MM.1S (cell line): ENCODE measurements around the gene PDCD1.

Source experiments
- DNase-seq: peaks from one replicate; pipeline ENCODE4 v3.0.0-alpha.2; 2015
- H2AFZ ChIP-seq: fragments of 300-600 bp; sonication (generic); 2 replicates; pipeline ENCODE4 v1.6.0; 2016; ENCODE audit warnings: antibody characterized with exemption, low read length
- H3F3A ChIP-seq: fragments of 300-600 bp; sonication (generic); 2 replicates; pipeline ENCODE4 v1.6.1; 2016; ENCODE audit warnings: mild to moderate bottlenecking, antibody characterized with exemption, low read length, moderate library complexity, mixed read lengths; ENCODE audit not compliant: insufficient read depth
- H3K27ac ChIP-seq: fragments of 300-600 bp; sonication (generic); 2 replicates; pipeline ENCODE4 v1.5.1; 2016; ENCODE audit warnings: mild to moderate bottlenecking, low read length
- H3K27me3 ChIP-seq: fragments of 300-600 bp; sonication (generic); replicated peaks from 2 replicates; pipeline ENCODE4 v1.6.0; 2016; ENCODE audit warnings: low read length; ENCODE audit not compliant: insufficient read depth
- H3K36me3 ChIP-seq: fragments of 300-600 bp; sonication (generic); replicated peaks from 2 replicates; pipeline ENCODE4 v1.6.1; 2016; ENCODE audit warnings: mild to moderate bottlenecking, low read length, mixed read lengths; ENCODE audit not compliant: insufficient read depth
- H3K4me1 ChIP-seq: fragments of 300-600 bp; sonication (generic); 2 replicates; pipeline ENCODE4 v1.6.1; 2016; ENCODE audit warnings: low read length, mixed read lengths
- H3K4me2 ChIP-seq: fragments of 300-600 bp; sonication (generic); 2 replicates; pipeline ENCODE4 v1.6.0; 2016; ENCODE audit warnings: low read depth, low read length
- H3K4me3 ChIP-seq: fragments of 300-600 bp; sonication (generic); 2 replicates; pipeline ENCODE4 v1.5.1; 2016; ENCODE audit warnings: low read length, mixed read lengths
- H3K79me2 ChIP-seq: fragments of 300-600 bp; sonication (generic); 2 replicates; pipeline ENCODE4 v1.6.1; 2016; ENCODE audit warnings: mixed run types, low read length, mixed read lengths
- H3K9ac ChIP-seq: fragments of 300-600 bp; sonication (generic); 2 replicates; pipeline ENCODE4 v1.6.1; 2016; ENCODE audit warnings: low read length, mixed read lengths
- H3K9me2 ChIP-seq: fragments of 300-600 bp; sonication (generic); replicated peaks from 2 replicates; pipeline ENCODE4 v1.6.1; 2016; ENCODE audit warnings: mild to moderate bottlenecking, low read length, mixed read lengths; ENCODE audit not compliant: insufficient read depth
- H3K9me3 ChIP-seq: fragments of 300-600 bp; sonication (generic); replicated peaks from 2 replicates; pipeline ENCODE4 v1.6.1; 2016; ENCODE audit warnings: mild to moderate bottlenecking, low read length, mixed read lengths; ENCODE audit not compliant: insufficient read depth
- H4K20me1 ChIP-seq: fragments of 300-600 bp; sonication (generic); 2 replicates; pipeline ENCODE4 v1.6.1; 2016; ENCODE audit warnings: mild to moderate bottlenecking, low read length, moderate library complexity, mixed read lengths; ENCODE audit not compliant: insufficient read depth
- EZH2 ChIP-seq: fragments of 300-600 bp; sonication (generic); optimal IDR thresholded peaks from 2 replicates; pipeline ENCODE3; 2017; ENCODE audit warnings: low read depth, mild to moderate bottlenecking, antibody characterized with exemption, low read length, mixed read lengths
- EZH2phosphoT487 ChIP-seq: fragments of 300-600 bp; sonication (generic); IDR thresholded peaks from 2 replicates; pipeline ENCODE4 v1.6.1; 2018; ENCODE audit warnings: antibody characterized with exemption, low read length
- TF ChIP-seq, protein P1 (sequence below): fragments of 300-600 bp; sonication (generic); IDR thresholded peaks from 2 replicates; pipeline ENCODE4 v1.5.1; 2016; ENCODE audit warnings: antibody characterized with exemption, low read length, mixed read lengths

The PDCD1 gene

DNA sequence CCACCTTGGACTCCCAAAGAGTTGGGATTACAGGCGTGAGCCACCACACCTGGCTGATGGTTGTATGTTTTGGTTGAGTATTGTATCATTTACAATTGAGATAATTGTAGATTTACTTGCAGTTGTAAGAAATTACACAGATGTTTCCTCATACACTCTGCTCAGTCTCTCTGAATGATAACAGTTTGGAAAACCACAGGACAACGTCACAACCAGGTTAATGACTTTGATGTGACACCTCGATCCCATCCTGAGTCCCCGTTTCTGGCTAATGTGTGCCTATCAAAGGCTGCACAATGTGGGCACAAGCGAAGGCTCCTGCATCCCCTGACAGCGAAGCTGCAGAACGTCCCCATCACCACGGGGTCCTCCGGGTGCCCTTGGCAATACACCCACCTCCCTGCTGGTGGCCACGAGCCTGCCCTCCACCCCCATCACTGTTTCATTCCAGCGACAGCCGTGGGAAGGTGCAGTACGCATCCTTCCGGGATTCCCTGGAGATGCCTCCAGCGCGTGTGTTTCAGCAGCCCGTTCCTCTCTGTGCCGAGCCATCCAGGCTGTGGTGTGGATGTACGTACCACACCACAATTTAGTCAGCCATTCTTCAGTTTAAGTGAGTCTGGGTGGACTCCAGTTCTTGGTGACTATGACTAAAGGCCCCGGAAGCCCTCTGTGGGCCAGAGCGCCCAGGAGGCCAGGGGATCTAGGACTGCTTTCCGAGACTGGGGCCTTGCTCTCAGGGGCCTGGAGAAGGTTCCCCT, 4.3 kb upstream of the PDCD1 start:
- Histone ChIP-seq H3F3A (peaks cover 17% of the 10 kb centered on the region), H3K4me2 (peak overlapping the region; percentile 32; the same call in 1 of the 2 replicates), H3K27me3 (peaks cover 38% of the 10 kb centered on the region), H3K9ac (no peak overlapping the region), H2AFZ (no peak overlapping the region), H3K9me2 (no peaks in the 10 kb centered on the region), H3K79me2 (peaks cover 10% of the 10 kb centered on the region), H3K4me1 (peaks cover 20% of the 10 kb centered on the region), H3K9me3 (no peaks in the 10 kb centered on the region), H3K4me3 (no peak overlapping the region), H3K27ac (no peak overlapping the region), H3K36me3 (no peaks in the 10 kb centered on the region), H4K20me1 (no peaks in the 10 kb centered on the region)
- TF ChIP-seq EZH2phosphoT487 (no peak), EZH2 (no peak)
- TF ChIP-seq, protein P1, sequence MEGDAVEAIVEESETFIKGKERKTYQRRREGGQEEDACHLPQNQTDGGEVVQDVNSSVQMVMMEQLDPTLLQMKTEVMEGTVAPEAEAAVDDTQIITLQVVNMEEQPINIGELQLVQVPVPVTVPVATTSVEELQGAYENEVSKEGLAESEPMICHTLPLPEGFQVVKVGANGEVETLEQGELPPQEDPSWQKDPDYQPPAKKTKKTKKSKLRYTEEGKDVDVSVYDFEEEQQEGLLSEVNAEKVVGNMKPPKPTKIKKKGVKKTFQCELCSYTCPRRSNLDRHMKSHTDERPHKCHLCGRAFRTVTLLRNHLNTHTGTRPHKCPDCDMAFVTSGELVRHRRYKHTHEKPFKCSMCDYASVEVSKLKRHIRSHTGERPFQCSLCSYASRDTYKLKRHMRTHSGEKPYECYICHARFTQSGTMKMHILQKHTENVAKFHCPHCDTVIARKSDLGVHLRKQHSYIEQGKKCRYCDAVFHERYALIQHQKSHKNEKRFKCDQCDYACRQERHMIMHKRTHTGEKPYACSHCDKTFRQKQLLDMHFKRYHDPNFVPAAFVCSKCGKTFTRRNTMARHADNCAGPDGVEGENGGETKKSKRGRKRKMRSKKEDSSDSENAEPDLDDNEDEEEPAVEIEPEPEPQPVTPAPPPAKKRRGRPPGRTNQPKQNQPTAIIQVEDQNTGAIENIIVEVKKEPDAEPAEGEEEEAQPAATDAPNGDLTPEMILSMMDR = no peak
- no peak for DNase-seq

DNA sequence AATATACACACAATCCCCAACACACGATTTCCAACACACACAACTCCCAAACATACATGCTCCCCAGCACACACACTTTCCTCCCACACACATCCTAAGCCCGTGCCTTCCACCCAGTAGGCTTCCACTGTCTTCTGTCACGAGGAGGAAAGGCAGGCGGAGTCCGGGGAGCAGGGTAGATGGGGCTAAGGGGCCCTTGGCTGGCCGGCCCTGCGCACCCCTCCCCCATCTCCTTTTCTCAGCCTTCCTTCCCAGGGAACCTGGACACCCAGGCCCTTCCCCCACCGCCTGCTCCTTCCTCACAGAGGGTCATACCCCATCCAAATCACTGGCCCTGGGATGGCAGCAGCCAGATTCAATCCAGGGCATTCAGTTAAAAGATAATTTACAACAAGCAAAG, 3.4 kb upstream of the PDCD1 start:
- peaks cover 30% of the 10 kb centered on the region for H3K27me3 ChIP-seq
- TF ChIP-seq, protein P1 = no peak
- TF ChIP-seq EZH2phosphoT487 (no peak), EZH2 (no peak)
- H3F3A ChIP-seq = peaks cover 17% of the 10 kb centered on the region
- DNase-seq = no peak
- no peak overlapping the region for H3K9ac ChIP-seq
- H4K20me1 ChIP-seq = no peaks in the 10 kb centered on the region
- no peak overlapping the region for H3K4me3 ChIP-seq
- no peaks in the 10 kb centered on the region for H3K36me3 ChIP-seq
- no peaks in the 10 kb centered on the region for H3K9me2 ChIP-seq
- no peak overlapping the region for H3K27ac ChIP-seq
- no peak overlapping the region for H2AFZ ChIP-seq
- H3K9me3 ChIP-seq = no peaks in the 10 kb centered on the region
- peaks cover 16% of the 10 kb centered on the region for H3K79me2 ChIP-seq
- H3K4me2 ChIP-seq = no peak overlapping the region
- peaks cover 20% of the 10 kb centered on the region for H3K4me1 ChIP-seq

DNA sequence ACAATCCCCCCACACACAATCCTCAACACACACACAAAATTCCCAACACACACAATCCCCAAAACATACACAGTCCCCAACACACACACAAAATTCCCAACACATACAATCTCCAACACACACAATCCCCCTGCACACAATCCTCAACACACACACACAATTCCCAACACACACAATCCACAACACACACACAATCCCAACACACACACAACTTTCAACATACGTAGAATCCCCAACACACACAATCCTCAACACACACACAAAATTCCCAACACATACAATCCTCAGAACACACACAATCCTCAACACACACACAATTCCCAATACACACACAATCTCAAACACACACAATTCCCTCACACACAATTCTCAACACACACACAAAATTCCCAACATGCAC, 2.6 kb upstream of the PDCD1 start:
- Histone ChIP-seq H3K27ac (no peak overlapping the region), H2AFZ (no peak overlapping the region), H3K4me2 (no peak overlapping the region), H3K4me3 (no peak overlapping the region), H3K9me2 (no peaks in the 10 kb centered on the region), H3F3A (peaks cover 17% of the 10 kb centered on the region), H3K79me2 (peaks cover 16% of the 10 kb centered on the region), H3K9me3 (no peaks in the 10 kb centered on the region), H3K4me1 (peaks cover 20% of the 10 kb centered on the region), H3K36me3 (no peaks in the 10 kb centered on the region), H3K9ac (no peak overlapping the region), H4K20me1 (no peaks in the 10 kb centered on the region), H3K27me3 (peaks cover 22% of the 10 kb centered on the region)
- TF ChIP-seq EZH2phosphoT487 (no peak), EZH2 (no peak)
- TF ChIP-seq, protein P1 = no peak
- no peak for DNase-seq
